ENCODE results near the gene ERP29. TPM values are rescaled to one million over a fixed set of nuclear protein-coding genes. Genes with fewer than 3 reads are reported as not detected.
"Not testable (repeated sequence)": the region's sequence is repeated elsewhere in the genome, so short reads cannot be mapped to it uniquely, and the experiment has no call there.

ERP29 gene
- polyA plus RNA-seq, 3 donors = 72.0 to 96.6 (median 76.8) TPM

GRCh38 chr12:111998015-111998414 lies 15.2 kb upstream of the ERP29 start:
- WGBS, 3 donors = 79 to 87% (median 85%) methylated on average over 4 of the region's 4 CpGs

GRCh38 chr12:111999129-111999528 lies 14.1 kb upstream of the ERP29 start:
- WGBS, 3 donors = 95 to 96% (median 95%) methylated on average over 9 of the region's 9 CpGs
- not testable (repeated sequence) for H3K27ac ChIP-seq (ENCODE audit: low read depth, low read length)

More at GRCh38 chr12:111998015-111998414, 15.2 kb upstream of the ERP29 start:
- no peak overlapping the region for H3K27ac ChIP-seq (ENCODE audit: low read depth, low read length)

- WGBS, 3 donors = 92 to 95% (median 92%) methylated on average over 8 of the region's 8 CpGs
These were observed 12.4 kb upstream of the ERP29 start for GRCh38 chr12:112000820-112001219.

GRCh38 chr12:112001576-112001975 lies 11.7 kb upstream of the ERP29 start:
- no peak overlapping the region for H3K27ac ChIP-seq (ENCODE audit: low read depth, low read length)

More at GRCh38 chr12:112000820-112001219, 12.4 kb upstream of the ERP29 start:
- H3K27ac ChIP-seq (ENCODE audit: low read depth, low read length) = no peak overlapping the region

GRCh38 chr12:112004041-112004440 lies 9.2 kb upstream of the ERP29 start:
- no peak overlapping the region for H3K27ac ChIP-seq (ENCODE audit: low read depth, low read length)
- WGBS, 3 donors = 95 to 97% (median 96%) methylated on average over 3 of the region's 3 CpGs

GRCh38 chr12:112005419-112006395 lies 7.5 kb upstream of the ERP29 start:
- H3K27ac ChIP-seq (ENCODE audit: low read depth, low read length) = no peak overlapping the region
- WGBS, 3 donors = 59 to 86% (median 79%) methylated on average over 6 of the region's 6 CpGs

- H3K27ac ChIP-seq (ENCODE audit: low read depth, low read length) = no peak overlapping the region
- 90 to 93% (median 93%) methylated on average over 9 of the region's 9 CpGs for WGBS, 3 donors
These were observed 5.3 kb upstream of the ERP29 start for GRCh38 chr12:112007945-112008344.

GRCh38 chr12:112008918-112009317 lies 4.3 kb upstream of the ERP29 start:
- no peak overlapping the region for H3K27ac ChIP-seq (ENCODE audit: low read depth, low read length)
- WGBS, 3 donors = 67 to 69% (median 68%) methylated on average over 3 of the region's 3 CpGs

GRCh38 chr12:112009596-112009995 lies 3.6 kb upstream of the ERP29 start:
- H3K27ac ChIP-seq (ENCODE audit: low read depth, low read length) = not testable (repeated sequence)
- WGBS, 3 donors = 84 to 90% (median 89%) methylated on average over 3 of the region's 3 CpGs

- H3K27ac ChIP-seq (ENCODE audit: low read depth, low read length) = no peak overlapping the region
- 89 to 96% (median 94%) methylated on average over 8 of the region's 8 CpGs for WGBS, 3 donors
These were observed 2.5 kb upstream of the ERP29 start for GRCh38 chr12:112010415-112011344.

GRCh38 chr12:112011685-112012084 lies 1.5 kb upstream of the ERP29 start:
- no peak overlapping the region for H3K27ac ChIP-seq (ENCODE audit: low read depth, low read length)
- 74 to 89% (median 86%) methylated on average over 8 of the region's 8 CpGs for WGBS, 3 donors

- 1 to 2% (median 1%) methylated on average over 54 of the region's 54 CpGs for WGBS, 3 donors
- H3K27ac ChIP-seq (ENCODE audit: low read depth, low read length) = no peak overlapping the region
These were observed 576 bp downstream of the ERP29 start for GRCh38 chr12:112013601-112014402.

GRCh38 chr12:112015938-112016337 lies 2.7 kb downstream of the ERP29 start:
- 95 to 97% (median 95%) methylated on average over 6 of the region's 6 CpGs for WGBS, 3 donors
- H3K27ac ChIP-seq (ENCODE audit: low read depth, low read length) = no peak overlapping the region

- 86 to 94% (median 90%) methylated on average over 1 of the region's 1 CpG for WGBS, 3 donors
- H3K27ac ChIP-seq (ENCODE audit: low read depth, low read length) = no peak overlapping the region
These were observed 3.8 kb downstream of the ERP29 start for GRCh38 chr12:112017041-112017440.

GRCh38 chr12:112018571-112019237 lies 5.5 kb downstream of the ERP29 start:
- WGBS, 3 donors = 68 to 79% (median 78%) methylated on average over 2 of the region's 2 CpGs
- H3K27ac ChIP-seq (ENCODE audit: low read depth, low read length) = no peak overlapping the region

- H3K27ac ChIP-seq (ENCODE audit: low read depth, low read length) = no peak overlapping the region
- 88 to 89% (median 88%) methylated on average over 8 of the region's 8 CpGs for WGBS, 3 donors
These were observed 7.8 kb downstream of the ERP29 start for GRCh38 chr12:112020947-112021457.

GRCh38 chr12:112022241-112023016 lies 9.2 kb downstream of the ERP29 start:
- no peak overlapping the region for H3K27ac ChIP-seq (ENCODE audit: low read depth, low read length)
- WGBS, 3 donors = 88 to 92% (median 90%) methylated on average over 11 of the region's 11 CpGs
